ENCODE results near the gene ZNF816. TPM values are rescaled to one million over a fixed set of nuclear protein-coding genes. Genes with fewer than 3 reads are reported as not detected.

The ZNF816 gene
- total and polyA plus RNA-seq, 2 of the 8 experiments (the other 6 are each of a cell fraction or from before 2014, with no cell fraction given) = 2.7 to 13.2 TPM

- TF ChIP-seq CHD7 (IDR thresholded peaks at IDR 0.05; ENCODE audit: insufficient replicate concordance, low read length) (no peak), TAF7 (optimal IDR thresholded peaks at IDR 0.05; ENCODE audit: borderline replicate concordance, low read depth, low read length) (no peak), SAP30 (IDR thresholded peaks at IDR 0.05; ENCODE audit: insufficient read depth, insufficient replicate concordance, low read length) (no peak), KDM4A (IDR thresholded peaks at IDR 0.05; ENCODE audit: low read depth, low read length, severe bottlenecking) (no peak), RXRA (IDR thresholded peaks at IDR 0.05; ENCODE audit: insufficient read depth, low read depth, low read length) (no peak), SIX5 (IDR thresholded peaks at IDR 0.05; ENCODE audit: low read depth, low read length) (no peak), CTBP2 (IDR thresholded peaks at IDR 0.05; ENCODE audit: borderline replicate concordance, insufficient read depth, insufficient read length, low read length) (no peak)
Observed at GRCh38 chr19:52936151-52936953, 26.3 kb downstream of the ZNF816 start (continued).

Measured in H1 (cell line).